GM12891 (cell line): ENCODE results near the gene MAGI1.

Source experiments
- PAX5 ChIP-seq: IDR thresholded peaks from 2 replicates; pipeline ENCODE4 v1.6.1; 2011; ENCODE audit warnings: low read length, moderate library complexity, mild to moderate bottlenecking; ENCODE audit not compliant: insufficient read depth, severe bottlenecking
- POLR2A ChIP-seq: IDR thresholded peaks from 2 replicates; pipeline ENCODE4 v1.6.1; 2011; ENCODE audit warnings: low read depth, low read length, control low read depth
- POLR2AphosphoS5 ChIP-seq: IDR thresholded peaks from 2 replicates; pipeline ENCODE4 v1.6.1; 2011; ENCODE audit warnings: low read depth, low read length, control low read depth
- POU2F2 ChIP-seq: IDR thresholded peaks from 2 replicates; pipeline ENCODE4 v1.6.1; 2011; ENCODE audit warnings: low read depth, mild to moderate bottlenecking, control low read depth, low read length, moderate library complexity
- SPI1 ChIP-seq: IDR thresholded peaks from 2 replicates; pipeline ENCODE4 v1.6.1; 2011; ENCODE audit warnings: low read depth, low read length, control low read depth
- TAF1 ChIP-seq: IDR thresholded peaks from 2 replicates; pipeline ENCODE4 v1.6.1; 2011; ENCODE audit warnings: low read depth, low read length, control low read depth

DNA sequence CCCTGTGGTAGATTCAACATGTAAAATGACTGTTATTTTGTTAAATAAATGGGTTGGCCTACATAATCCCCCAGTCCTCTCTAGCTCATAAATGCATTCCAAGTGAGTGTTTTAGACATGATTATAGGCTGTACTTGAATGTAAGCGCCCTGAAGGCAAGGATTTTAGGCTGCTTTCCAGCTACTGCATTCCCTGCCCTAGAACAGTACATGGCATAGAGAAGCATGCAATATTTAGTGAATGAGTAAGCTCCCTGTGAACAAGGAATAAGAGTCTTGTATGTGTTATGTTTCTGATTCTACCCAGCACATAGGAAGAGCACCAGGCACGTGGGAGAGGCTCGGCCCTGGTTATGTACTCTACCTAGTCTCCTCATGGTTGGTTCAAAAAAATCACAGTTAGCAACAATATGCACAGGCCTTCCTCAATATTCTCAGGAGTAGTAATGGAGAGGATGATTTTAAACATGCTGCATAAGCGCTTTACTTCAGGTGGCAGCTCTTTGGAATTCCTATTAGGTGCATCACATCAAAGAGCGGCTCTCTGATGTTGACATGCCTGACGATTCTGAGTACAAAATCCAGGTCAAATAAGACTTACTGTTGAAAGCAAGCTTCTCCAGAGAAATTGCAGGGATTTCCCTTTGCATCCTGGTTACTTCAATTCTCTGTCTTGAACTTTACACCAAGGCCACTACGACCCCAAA is 456.6 kb downstream of the MAGI1 start:
- TF ChIP-seq POLR2A = no peak
- TF ChIP-seq POLR2AphosphoS5 = no peak
- TF ChIP-seq TAF1 = no peak
- TF ChIP-seq PAX5 = no peak
- no peak for TF ChIP-seq SPI1
- TF ChIP-seq POU2F2 = no peak
